ENCODE measurements around the gene IL3.

GRCh38 chr5:132090107-132090506, 29.7 kb downstream of the IL3 start:
- no peak for TF ChIP-seq POLR2A (IDR thresholded peaks at IDR 0.05)
- no peak for TF ChIP-seq CTCF (IDR thresholded peaks at IDR 0.05)
- TF ChIP-seq POLR2AphosphoS5 (IDR thresholded peaks at IDR 0.05; ENCODE audit: insufficient read depth in 1 of 2, low read depth in 1 of 2): no peak

Data from vagina (tissue), 2 donors.